HG03520 (cell line): ENCODE measurements around the gene CGB2.
"Not testable (repeated sequence)": the region's sequence is repeated elsewhere in the genome, so short reads cannot be mapped to it uniquely, and the experiment has no call there.

Experiments used
- ATAC-seq: cut with Tn5 transposase; IDR thresholded peaks from one replicate; pipeline ENCODE4 v1.9.1; 2021; ENCODE audit warnings: mild to moderate bottlenecking, moderate library complexity; ENCODE audit not compliant: unreplicated experiment

CGB2 gene

DNA sequence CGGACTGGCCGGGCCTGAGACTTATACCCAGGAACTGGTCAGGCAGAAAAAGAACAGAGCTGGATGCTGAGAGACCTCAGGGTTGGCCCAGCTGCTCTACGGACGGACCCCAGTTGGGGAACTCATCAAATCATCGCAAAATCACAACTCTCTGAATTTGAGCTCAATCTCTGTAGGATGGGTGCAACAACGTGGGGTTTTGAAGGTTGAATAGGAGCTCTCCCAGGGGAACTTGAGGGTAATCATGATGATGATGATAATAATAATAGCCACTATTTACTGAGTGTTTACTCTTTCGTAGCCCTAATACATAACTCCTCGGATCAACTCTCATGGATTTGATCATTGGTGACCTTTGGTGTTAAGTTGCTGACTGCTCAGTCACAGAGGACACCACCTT is 1.4 kb upstream of the CGB2 start:
- ATAC-seq = not testable (repeated sequence)

- not testable (repeated sequence) for ATAC-seq
These were observed 5.1 kb downstream of the CGB2 start, which contains the start of gene CGB1 for GRCh38 chr19:49036815-49037214. CGB1 (minus strand) TSS chr19:49036895; CDS start chr19:49036711, 184 bp downstream.

DNA sequence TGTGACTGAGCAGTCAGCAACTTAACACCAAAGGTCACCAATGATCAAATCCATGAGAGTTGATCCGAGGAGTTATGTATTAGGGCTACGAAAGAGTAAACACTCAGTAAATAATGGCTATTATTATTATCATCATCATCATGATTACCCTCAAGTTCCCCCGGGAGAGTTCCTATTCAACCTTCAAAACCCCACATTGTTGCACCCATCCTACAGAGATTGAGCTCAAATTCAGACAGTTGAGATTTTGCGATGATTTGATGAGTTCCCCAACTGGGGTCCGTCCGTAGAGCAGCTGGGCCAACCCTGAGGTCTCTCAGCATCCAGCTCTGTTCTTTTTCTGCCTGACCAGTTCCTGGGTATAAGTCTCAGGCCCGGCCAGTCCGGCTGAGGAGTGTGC is 6.4 kb downstream of the CGB2 start:
- not testable (repeated sequence) for ATAC-seq

GRCh38 chr19:49038557-49039276 is 7.0 kb downstream of the CGB2 start:
- not testable (repeated sequence) for ATAC-seq

GRCh38 chr19:49039736-49040135 is 8.0 kb downstream of the CGB2 start:
- ATAC-seq = not testable (repeated sequence)

GRCh38 chr19:49042177-49042576 is 10.5 kb downstream of the CGB2 start:
- ATAC-seq = no peak

DNA sequence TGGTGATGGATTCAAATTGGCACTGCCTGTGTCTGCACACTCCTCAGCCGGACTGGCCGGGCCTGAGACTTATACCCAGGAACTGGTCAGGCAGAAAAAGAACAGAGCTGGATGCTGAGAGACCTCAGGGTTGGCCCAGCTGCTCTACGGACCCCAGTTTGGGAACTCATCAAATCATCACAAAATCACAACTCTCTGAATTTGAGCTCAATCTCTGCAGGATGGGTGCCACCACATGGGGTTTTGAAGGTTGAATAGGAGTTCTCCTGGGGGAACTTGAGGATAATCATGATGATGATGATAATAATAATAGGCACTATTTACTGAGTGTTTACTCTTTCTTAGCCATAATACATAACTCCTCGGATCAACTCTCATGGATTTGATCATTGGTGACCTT is 11.0 kb downstream of the CGB2 start:
- not testable (repeated sequence) for ATAC-seq

GRCh38 chr19:49043548-49043947 is 11.9 kb downstream of the CGB2 start, which contains the start of gene CGB5:
CGB5 (plus strand) TSS chr19:49043848; CDS start chr19:49044210, 362 bp downstream.
- ATAC-seq = not testable (repeated sequence)

GRCh38 chr19:49049011-49049410 is 17.3 kb downstream of the CGB2 start, which contains the start of gene CGB8:
CGB8 (minus strand) TSS chr19:49049111; CDS start chr19:49048739, 372 bp downstream.
- ATAC-seq = not testable (repeated sequence)

DNA sequence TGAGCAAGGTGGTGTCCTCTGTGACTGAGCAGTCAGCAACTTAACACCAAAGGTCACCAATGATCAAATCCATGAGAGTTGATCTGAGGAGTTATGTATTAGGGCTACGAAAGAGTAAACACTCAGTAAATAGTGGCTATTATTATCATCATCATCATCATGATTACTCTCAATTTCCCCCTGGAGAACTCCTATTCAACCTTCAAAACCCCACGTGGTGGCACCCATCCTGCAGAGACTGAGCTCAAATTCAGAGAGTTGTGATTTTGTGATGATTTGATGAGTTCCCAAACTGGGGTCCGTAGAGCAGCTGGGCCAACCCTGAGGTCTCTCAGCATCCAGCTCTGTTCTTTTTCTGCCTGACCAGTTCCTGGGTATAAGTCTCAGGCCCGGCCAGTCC is 18.1 kb downstream of the CGB2 start:
- ATAC-seq = not testable (repeated sequence)

GRCh38 chr19:49050376-49051033 is 18.8 kb downstream of the CGB2 start:
- not testable (repeated sequence) for ATAC-seq

GRCh38 chr19:49056101-49056901 is 24.6 kb downstream of the CGB2 start:
- no peak for ATAC-seq

DNA sequence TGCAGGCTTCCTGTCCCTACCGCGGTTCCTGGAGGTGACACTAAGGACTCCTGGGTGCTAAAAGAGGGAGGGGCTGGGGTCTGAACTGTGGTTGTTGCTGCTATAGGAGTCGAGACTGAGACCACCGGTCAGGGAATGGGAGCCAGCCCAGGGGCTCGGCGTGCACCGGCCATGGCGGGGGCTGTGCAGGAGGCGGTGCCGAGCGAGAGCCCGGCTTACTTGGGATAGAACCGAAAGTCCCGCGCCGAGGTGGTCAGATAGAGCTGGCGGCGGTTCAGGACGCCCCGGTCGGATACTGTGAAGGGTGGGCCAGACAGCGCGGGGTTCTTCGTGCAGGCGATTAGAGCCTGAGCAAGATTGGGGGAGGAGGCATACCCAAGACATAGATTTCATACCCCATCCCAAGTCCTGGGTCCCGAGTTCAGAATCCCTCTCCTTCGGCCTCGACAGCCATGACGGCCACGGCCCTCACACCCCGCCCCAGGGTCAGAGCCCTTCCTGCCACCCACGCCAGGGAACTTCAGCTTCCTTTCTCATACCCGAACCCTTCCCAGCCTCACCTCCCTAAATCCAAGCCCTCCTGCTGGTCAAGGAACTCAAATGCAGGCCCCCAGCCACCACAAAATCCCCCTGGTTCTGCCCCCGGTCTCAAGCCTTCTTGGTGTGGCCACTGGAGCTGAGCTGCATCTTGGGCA is 25.4 kb downstream of the CGB2 start:
- not testable (repeated sequence) for ATAC-seq

DNA sequence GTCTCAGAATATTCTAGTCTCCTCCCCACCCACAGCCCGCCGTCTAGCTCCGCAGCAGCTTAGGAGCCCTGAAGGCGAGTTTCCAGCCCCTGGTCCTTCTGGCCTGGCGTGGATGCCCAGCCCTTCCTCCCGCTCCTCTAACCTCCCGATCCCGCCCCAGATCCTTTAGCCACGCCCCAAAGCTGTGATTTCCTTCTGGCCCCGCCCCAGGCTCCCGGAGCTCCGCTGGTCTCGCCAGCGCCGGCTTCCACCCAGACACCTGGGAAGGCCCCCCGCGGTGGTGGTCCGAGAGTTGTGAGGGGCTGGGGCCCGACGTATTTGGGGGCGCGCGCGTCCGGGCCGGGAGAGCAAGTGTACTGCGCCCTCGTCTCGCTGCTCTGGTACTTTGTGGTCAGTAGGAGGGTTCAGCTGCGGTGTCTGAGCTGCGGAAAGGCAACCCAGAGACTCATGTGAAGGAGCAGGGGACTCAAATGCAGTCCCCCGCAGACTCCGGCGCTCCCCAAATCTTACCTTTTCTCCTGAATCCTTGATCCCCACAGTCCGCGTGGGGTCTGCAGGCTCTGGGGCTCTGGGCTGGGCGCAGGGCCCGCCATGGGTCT is 26.0 kb downstream of the CGB2 start, which contains the start of gene CGB7:
Gene CGB7 (minus strand): TSS at position 114 of the 599 bp plus-strand sequence. CDS start 2,374 bp downstream, outside the sequence.
- ATAC-seq = no peak

GRCh38 chr19:49058562-49058961 is 26.9 kb downstream of the CGB2 start:
- no peak for ATAC-seq

DNA sequence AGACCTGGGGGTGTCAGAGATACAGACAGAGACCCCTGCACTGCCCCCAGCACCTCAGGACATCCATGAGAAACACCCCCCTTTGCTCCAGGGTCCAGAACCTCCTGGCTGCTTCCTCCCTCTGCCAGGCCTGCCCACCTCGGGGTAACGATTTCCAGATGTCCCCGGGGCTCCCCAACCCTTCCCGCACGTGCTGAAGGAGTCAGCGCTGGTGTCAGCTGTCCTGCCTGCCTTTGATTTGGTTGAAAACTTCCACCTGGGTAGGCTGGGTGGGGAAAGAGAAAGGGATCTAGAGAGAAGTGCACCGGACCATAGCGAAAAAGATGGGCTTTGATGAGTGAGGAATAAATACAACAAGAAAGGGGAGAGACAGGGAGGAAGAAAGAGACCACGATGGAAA is 27.4 kb downstream of the CGB2 start:
- ATAC-seq = no peak

DNA sequence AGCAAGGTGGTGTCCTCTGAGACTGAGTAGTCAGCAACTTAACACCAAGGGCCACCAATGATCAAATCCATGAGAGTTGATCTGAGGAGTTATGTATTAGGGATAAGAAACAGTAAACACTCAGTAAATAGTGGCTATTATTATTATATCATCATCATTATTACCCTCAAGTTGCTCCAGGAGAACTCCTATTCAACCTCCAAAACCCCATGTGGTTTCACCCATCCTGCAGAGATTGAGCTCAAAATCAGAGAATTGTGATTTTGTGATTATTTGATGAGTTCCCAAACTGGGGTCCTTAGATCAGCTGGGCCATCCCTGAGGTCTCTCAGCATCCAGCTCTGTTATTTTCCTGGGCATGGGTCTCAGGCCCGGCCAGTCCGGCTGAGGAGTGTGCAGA is 29.3 kb downstream of the CGB2 start:
- no peak for ATAC-seq

DNA sequence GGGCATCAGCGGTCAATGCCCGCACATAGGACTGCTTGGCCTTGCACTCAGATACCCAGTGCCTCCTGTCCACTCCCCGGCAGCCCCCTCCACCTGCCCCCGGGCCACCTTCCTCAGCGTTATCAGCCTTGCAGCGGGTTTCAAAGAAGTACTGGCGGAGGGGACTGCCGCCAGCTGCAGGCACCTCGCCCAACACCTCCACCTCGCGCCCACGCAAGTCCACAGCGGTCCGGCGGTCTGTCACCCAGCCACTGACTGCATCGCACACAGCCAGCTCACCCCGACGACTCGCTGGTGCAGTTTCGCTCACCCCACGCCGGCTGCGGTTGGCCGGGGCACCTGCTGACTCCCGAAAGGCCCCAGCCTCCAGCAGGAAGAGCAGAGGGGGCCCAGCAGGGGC is 29.8 kb downstream of the CGB2 start:
- no peak for ATAC-seq

DNA sequence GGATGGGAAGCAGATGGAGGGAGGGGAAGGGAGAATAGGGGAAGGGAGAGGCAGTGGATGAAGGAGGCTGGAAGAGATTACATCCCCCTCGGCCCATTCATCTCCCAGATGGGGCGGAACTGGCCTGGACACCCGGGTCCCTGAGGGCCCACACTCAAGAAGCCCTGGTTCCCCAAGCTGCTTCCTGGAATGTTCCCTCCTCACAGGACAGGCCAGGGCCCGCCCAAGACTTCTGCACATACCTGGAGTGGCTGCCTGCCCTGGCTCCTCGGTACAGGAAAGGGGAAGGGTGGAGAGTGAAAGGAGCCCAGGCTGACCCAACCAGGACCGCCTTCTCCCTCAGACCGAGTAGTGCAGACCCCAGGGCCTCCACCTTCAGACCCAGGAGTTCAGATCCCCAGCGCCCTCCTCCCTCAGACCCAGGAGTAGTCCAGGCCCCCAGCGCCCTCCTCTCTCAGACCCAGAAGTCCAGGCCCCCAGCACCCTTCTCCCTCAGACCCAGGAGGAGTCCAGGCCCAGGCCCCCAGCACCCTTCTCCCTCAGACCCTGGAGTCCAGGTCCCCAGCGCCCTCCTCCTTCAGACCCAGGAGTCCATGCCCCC is 32.4 kb downstream of the CGB2 start:
- ATAC-seq = no peak
